Measurements from ENCODE around the gene ULK4.

DNA sequence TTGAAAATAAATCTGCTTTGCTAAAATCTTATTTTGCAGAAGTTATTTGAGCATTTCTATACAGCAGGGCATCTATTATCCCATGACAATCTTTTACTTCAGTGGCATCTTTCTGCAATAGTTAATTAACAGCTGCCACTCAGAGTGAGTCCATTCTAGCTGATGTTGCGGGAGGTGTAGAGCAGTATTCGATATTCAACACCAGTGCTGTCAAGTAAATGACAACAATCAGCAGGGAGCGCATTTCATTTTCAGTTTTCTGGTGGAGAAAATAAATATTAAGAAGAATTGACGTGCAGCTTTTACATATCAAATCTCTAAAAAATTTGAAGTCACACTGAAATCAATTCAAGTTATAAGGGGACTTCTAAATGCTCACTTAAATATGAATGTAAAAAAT lies 476.4 kb downstream of the ULK4 start:
- TF ChIP-seq, protein P1, sequence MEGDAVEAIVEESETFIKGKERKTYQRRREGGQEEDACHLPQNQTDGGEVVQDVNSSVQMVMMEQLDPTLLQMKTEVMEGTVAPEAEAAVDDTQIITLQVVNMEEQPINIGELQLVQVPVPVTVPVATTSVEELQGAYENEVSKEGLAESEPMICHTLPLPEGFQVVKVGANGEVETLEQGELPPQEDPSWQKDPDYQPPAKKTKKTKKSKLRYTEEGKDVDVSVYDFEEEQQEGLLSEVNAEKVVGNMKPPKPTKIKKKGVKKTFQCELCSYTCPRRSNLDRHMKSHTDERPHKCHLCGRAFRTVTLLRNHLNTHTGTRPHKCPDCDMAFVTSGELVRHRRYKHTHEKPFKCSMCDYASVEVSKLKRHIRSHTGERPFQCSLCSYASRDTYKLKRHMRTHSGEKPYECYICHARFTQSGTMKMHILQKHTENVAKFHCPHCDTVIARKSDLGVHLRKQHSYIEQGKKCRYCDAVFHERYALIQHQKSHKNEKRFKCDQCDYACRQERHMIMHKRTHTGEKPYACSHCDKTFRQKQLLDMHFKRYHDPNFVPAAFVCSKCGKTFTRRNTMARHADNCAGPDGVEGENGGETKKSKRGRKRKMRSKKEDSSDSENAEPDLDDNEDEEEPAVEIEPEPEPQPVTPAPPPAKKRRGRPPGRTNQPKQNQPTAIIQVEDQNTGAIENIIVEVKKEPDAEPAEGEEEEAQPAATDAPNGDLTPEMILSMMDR (IDR thresholded peaks at IDR 0.05): no peak
- TF ChIP-seq POLR2A (IDR thresholded peaks at IDR 0.05): no peak
